SK-N-SH (cell line): ENCODE measurements around the gene AACS. TPM values are rescaled to one million over a fixed set of nuclear protein-coding genes. Genes with fewer than 3 reads are reported as not detected.
"Not testable (repeated sequence)": the region's sequence is repeated elsewhere in the genome, so short reads cannot be mapped to it uniquely, and the experiment has no call there.

Source experiments
- CTCF ChIA-PET: fragments of 300-600, 350-600 bp; formaldehyde crosslinking; extraction: SDS; loops from one replicate; lab custom pipeline; 2021; lab: Yijun Ruan, JAX
- POLR2A ChIA-PET: fragments of 350-600 bp; sonication (Branson Sonifier 250); formaldehyde crosslinking; extraction: SDS; loops from one replicate; lab custom pipeline; 2020; ENCODE audit warnings: antibody characterized with exemption, inconsistent platforms; lab: Yijun Ruan, JAX
- DNase-seq: peaks from one replicate; pipeline ENCODE4 v3.0.0; 2012
- H2AFZ ChIP-seq: fragments of 200-600 bp; sonication (generic); 2 replicates; pipeline ENCODE4 v1.8.1; 2016; ENCODE audit warnings: antibody characterized with exemption, mild to moderate bottlenecking, low read depth
- H3F3A ChIP-seq: fragments of 200-600 bp; sonication (generic); replicated peaks from 2 replicates; pipeline ENCODE3; 2016; ENCODE audit warnings: antibody characterized with exemption, mild to moderate bottlenecking; ENCODE audit not compliant: insufficient read depth
- H3K27ac ChIP-seq, 2 experiments: fragments of 200-500 bp in 1 of 2; fragments of 200-600 bp in 1 of 2; sonication (Bioruptor generic) in 1 of 2; sonication (generic), shearing (Covaris generic) in 1 of 2; 2 replicates each; pipeline versions ENCODE4 v1.5.1 to v1.6.1; 2014 to 2016; ENCODE audit warnings: low read depth in 2 of 2, inconsistent platforms in 1 of 2, low read length in 1 of 2, mild to moderate bottlenecking in 1 of 2, mixed read lengths in 1 of 2
- H3K27me3 ChIP-seq: fragments of 200-600 bp; sonication (generic), shearing (Covaris generic); 2 replicates; pipeline ENCODE4 v1.6.1; 2016; ENCODE audit warnings: mixed run types; ENCODE audit not compliant: insufficient read depth
- H3K36me3 ChIP-seq, 2 experiments: fragments of 200-500 bp in 1 of 2; fragments of 200-600 bp in 1 of 2; sonication (Bioruptor generic) in 1 of 2; sonication (generic) in 1 of 2; replicated peaks in 1 of 2; 2 replicates each; pipeline versions ENCODE3 to v1.5.1; 2014 to 2016; ENCODE audit warnings: low read length in 1 of 2, mild to moderate bottlenecking in 1 of 2; ENCODE audit not compliant: insufficient read depth in 2 of 2, control insufficient read depth in 1 of 2
- H3K4me1 ChIP-seq, 2 experiments: fragments of 200-500 bp in 1 of 2; fragments of 200-600 bp in 1 of 2; sonication (Bioruptor generic) in 1 of 2; sonication (generic), shearing (Covaris generic) in 1 of 2; 2 replicates each; pipeline versions ENCODE4 v1.5.1 to v1.6.1; 2014 to 2016; ENCODE audit warnings: low read depth in 1 of 2, low read length in 1 of 2, mixed run types in 1 of 2; ENCODE audit not compliant: insufficient read depth in 2 of 2, control insufficient read depth in 1 of 2
- H3K4me2 ChIP-seq: fragments of 200-600 bp; sonication (generic), shearing (Covaris generic); 2 replicates; pipeline ENCODE4 v1.6.1; 2017; ENCODE audit warnings: mixed run types
- H3K4me3 ChIP-seq, 2 experiments: fragments of 200-500 bp in 1 of 2; fragments of 200-600 bp in 1 of 2; sonication (Bioruptor generic) in 1 of 2; sonication (generic), shearing (Covaris generic) in 1 of 2; 2 replicates each; pipeline versions ENCODE4 v1.5.1 to v1.8.1; 2014 to 2016; ENCODE audit warnings: low read depth in 2 of 2, inconsistent platforms in 1 of 2, low read length in 1 of 2, mild to moderate bottlenecking in 1 of 2, mixed read lengths in 1 of 2, moderate library complexity in 1 of 2
- H3K79me2 ChIP-seq: fragments of 200-600 bp; sonication (generic); 2 replicates; pipeline ENCODE4 v1.8.1; 2017; ENCODE audit warnings: mild to moderate bottlenecking; ENCODE audit not compliant: insufficient read depth
- H3K9ac ChIP-seq: fragments of 200-600 bp; sonication (generic); 2 replicates; pipeline ENCODE4 v1.6.1; 2017; ENCODE audit warnings: mixed run types
- H3K9me2 ChIP-seq: fragments of 200-600 bp; sonication (generic); 2 replicates; pipeline ENCODE4 v1.6.1; 2017; ENCODE audit warnings: mixed run types
- H3K9me3 ChIP-seq: fragments of 200-600 bp; sonication (generic); 2 replicates; pipeline ENCODE4 v1.6.1; 2017; ENCODE audit warnings: mixed run types, mild to moderate bottlenecking, moderate library complexity
- H4K20me1 ChIP-seq: fragments of 200-600 bp; sonication (generic); 2 replicates; pipeline ENCODE4 v1.6.1; 2017; ENCODE audit warnings: mild to moderate bottlenecking, mixed run types; ENCODE audit not compliant: insufficient read depth
- CHD2 ChIP-seq: fragments of 150-350 bp; IDR thresholded peaks from 2 replicates; pipeline ENCODE4 v1.6.1; 2018; ENCODE audit warnings: low read length; ENCODE audit not compliant: partially characterized antibody
- ELF1 ChIP-seq: IDR thresholded peaks from 2 replicates; pipeline ENCODE4 v1.4.0; 2012
- EP300 ChIP-seq, 2 experiments: IDR thresholded peaks; 2 replicates each; pipeline versions ENCODE4 v1.4.0 to v1.6.1; 2012; ENCODE audit warnings: borderline replicate concordance in 1 of 2, low read depth in 1 of 2, low read length in 1 of 2
- EZH2phosphoT487 ChIP-seq: fragments of 200-600 bp; sonication (generic); IDR thresholded peaks from 2 replicates; pipeline ENCODE4 v1.6.1; 2017; ENCODE audit warnings: low read depth, mixed run types, mild to moderate bottlenecking, antibody characterized with exemption, moderate library complexity, borderline replicate concordance
- FOSL2 ChIP-seq: IDR thresholded peaks from 2 replicates; pipeline ENCODE4 v1.4.0; 2012; ENCODE audit warnings: low read depth, mild to moderate bottlenecking, moderate library complexity, borderline replicate concordance
- FOXJ3 ChIP-seq: sonication (generic); formaldehyde crosslinking; IDR thresholded peaks from 2 replicates; pipeline ENCODE4 v1.5.1; 2020; ENCODE audit warnings: mild to moderate bottlenecking, missing genetic modification reagents
- FOXM1 ChIP-seq: IDR thresholded peaks from 2 replicates; pipeline ENCODE4 v1.4.0; 2012; ENCODE audit warnings: low read depth, mild to moderate bottlenecking
- GATA2 ChIP-seq: sonication (generic); formaldehyde crosslinking; IDR thresholded peaks from 2 replicates; pipeline ENCODE4 v1.5.0; 2020; ENCODE audit warnings: mild to moderate bottlenecking, missing genetic modification reagents
- MEF2A ChIP-seq: IDR thresholded peaks from 2 replicates; pipeline ENCODE4 v1.4.0; 2012; ENCODE audit warnings: low read depth, borderline replicate concordance
- MXI1 ChIP-seq: IDR thresholded peaks from 2 replicates; pipeline ENCODE4 v1.6.1; 2012; ENCODE audit warnings: mild to moderate bottlenecking, low read depth, low read length, improper control_type of control experiment
- NFIC ChIP-seq: IDR thresholded peaks from 2 replicates; pipeline ENCODE4 v1.4.0; 2012; ENCODE audit warnings: borderline replicate concordance
- NRF1 ChIP-seq: IDR thresholded peaks from 2 replicates; pipeline ENCODE4 v1.6.1; 2012; ENCODE audit warnings: low read depth, mild to moderate bottlenecking, low read length
- PBX3 ChIP-seq: IDR thresholded peaks from 2 replicates; pipeline ENCODE4; 2012
- POLR2AphosphoS5 ChIP-seq: IDR thresholded peaks from 2 replicates; pipeline ENCODE4 v1.6.1; 2012; ENCODE audit warnings: low read depth, low read length
- RFX5 ChIP-seq: IDR thresholded peaks from 2 replicates; pipeline ENCODE4 v1.6.1; 2012; ENCODE audit warnings: mild to moderate bottlenecking, improper control_type of control experiment, low read length
- RXRA ChIP-seq: IDR thresholded peaks from 2 replicates; pipeline ENCODE4 v1.4.0; 2012; ENCODE audit warnings: low read depth, mild to moderate bottlenecking, borderline replicate concordance
- SIN3A ChIP-seq: IDR thresholded peaks from 2 replicates; pipeline ENCODE4 v1.6.1; 2012; ENCODE audit warnings: low read depth, mild to moderate bottlenecking, low read length, moderate library complexity, borderline replicate concordance
- SMC3 ChIP-seq: IDR thresholded peaks from 2 replicates; pipeline ENCODE4 v1.6.1; 2012; ENCODE audit warnings: low read depth, low read length, improper control_type of control experiment
- TCF12 ChIP-seq: IDR thresholded peaks from 2 replicates; pipeline ENCODE4 v1.4.0; 2012
- TEAD4 ChIP-seq: IDR thresholded peaks from 2 replicates; pipeline ENCODE4 v1.4.0; 2012; ENCODE audit warnings: mild to moderate bottlenecking, borderline replicate concordance; ENCODE audit not compliant: insufficient read depth
- YY1 ChIP-seq: IDR thresholded peaks from 2 replicates; pipeline ENCODE4 v1.4.0; 2012; ENCODE audit warnings: low read depth, mild to moderate bottlenecking
- WGBS: methylation state at CpG from one replicate; pipeline ENCODE4 v1.1.6; 2017; ENCODE audit warnings: low lambda C conversion rate; 5-methylcytosine and 5-hydroxymethylcytosine counted together
- polyA plus RNA-seq, 3 experiments: library from polyadenylated mRNA; depleted of rRNA; stranded (reverse); fragments of >200 nt; gene quantifications; 2 replicates each; pipeline ENCODE4 v1.2.3, GENCODE V29; 2012
- TF ChIP-seq, protein P1 (sequence below): IDR thresholded peaks from 2 replicates; pipeline ENCODE4 v1.4.0; 2012; ENCODE audit warnings: low read depth

AACS gene
- polyA plus RNA-seq, 1 of the 3 experiments (the other 2 are of a cell fraction) = 17.3 TPM

DNA sequence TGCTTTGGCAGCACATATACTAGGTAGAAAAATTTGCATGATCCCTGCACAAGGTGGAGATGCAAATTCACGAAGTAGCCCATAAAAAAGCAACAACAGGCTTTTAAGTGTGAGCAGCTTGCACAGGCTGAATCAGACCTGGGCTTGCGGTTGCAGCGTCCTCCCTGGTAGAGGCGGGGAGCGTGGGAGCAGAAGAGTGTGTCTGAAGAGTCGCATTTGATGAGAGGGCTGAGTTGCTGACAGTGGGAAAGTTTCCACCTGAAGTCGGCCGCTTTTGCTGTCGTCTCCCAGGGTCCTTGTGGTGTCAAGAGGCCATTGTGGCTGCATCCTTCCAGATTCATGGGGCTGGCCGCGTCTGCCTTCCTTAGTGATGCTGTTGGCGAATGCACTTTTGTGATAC, 6.2 kb downstream of the AACS start:
- CTCF ChIA-PET = interaction anchor here (2.0 kb wide), 1 partner anchor 131 kb away, joined by 8 read pairs; no protein-coding TSS in a partner anchor
- no peaks in the 10 kb centered on the region for H3K9me3 ChIP-seq
- no peaks in the 10 kb centered on the region for H3F3A ChIP-seq
- peaks cover 0 to 8% of the 10 kb centered on the region in 2 experiments; a peak in 1 of 4 replicates for H3K4me1 ChIP-seq
- H4K20me1 ChIP-seq = no peaks in the 10 kb centered on the region
- peaks cover 6% of the 10 kb centered on the region in 2 experiments for H3K36me3 ChIP-seq
- no peak overlapping the region for H3K4me3 ChIP-seq
- no peak overlapping the region for H3K27ac ChIP-seq
- DNase-seq = no peak
- 91% methylated on average over 12 of the region's 12 CpGs for WGBS
- no peak overlapping the region for H3K9ac ChIP-seq
- no peaks in the 10 kb centered on the region for H3K9me2 ChIP-seq
- POLR2A ChIA-PET = interaction anchor here (0.9 kb wide), 1 partner anchor 22 kb away, joined by 4 read pairs; no protein-coding TSS in a partner anchor
- H2AFZ ChIP-seq = no peak overlapping the region
- H3K27me3 ChIP-seq = no peaks in the 10 kb centered on the region
- no peak overlapping the region for H3K4me2 ChIP-seq
- 0 out of 2 replicates have a peak, but pooled peaks cover 3% of the 10 kb centered on the region for H3K79me2 ChIP-seq
- TF ChIP-seq FOXM1 (no peak), NFIC (no peak), CHD2 (no peak), GATA2 (CRISPR knock-in tag) (no peak), RFX5 (no peak), ELF1 (no peak), TEAD4 (no peak), PBX3 (no peak), SMC3 (no peak), TCF12 (no peak), EP300 (IDR thresholded peaks at IDR 0.05; ENCODE audit: borderline replicate concordance in 1 of 2, low read depth in 1 of 2, low read length in 1 of 2) (no peak), RXRA (no peak), NRF1 (no peak), POLR2AphosphoS5 (no peak)
- TF ChIP-seq, protein P1, sequence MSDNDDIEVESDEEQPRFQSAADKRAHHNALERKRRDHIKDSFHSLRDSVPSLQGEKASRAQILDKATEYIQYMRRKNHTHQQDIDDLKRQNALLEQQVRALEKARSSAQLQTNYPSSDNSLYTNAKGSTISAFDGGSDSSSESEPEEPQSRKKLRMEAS = no peak

DNA sequence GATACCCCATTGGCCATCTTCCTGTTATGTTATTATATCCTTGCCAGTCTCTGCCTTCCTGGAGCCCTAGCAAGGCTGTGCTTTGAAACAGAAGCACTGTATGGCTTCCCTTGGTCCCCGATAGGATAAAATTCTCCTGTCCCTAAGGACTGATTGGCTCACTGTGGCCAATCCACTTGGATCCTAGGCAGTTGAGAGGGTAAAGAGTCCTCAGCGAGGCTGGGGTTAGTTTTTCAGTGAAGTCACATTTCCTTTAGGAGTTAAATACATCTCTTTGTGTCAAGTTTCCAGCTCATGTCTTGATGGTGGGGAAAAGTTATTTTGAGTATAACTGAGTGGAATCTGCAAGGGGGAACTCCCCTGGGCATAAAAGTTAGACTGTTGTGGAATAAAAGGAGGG, 7.3 kb downstream of the AACS start:
- CTCF ChIA-PET = no interaction called here
- WGBS = 100% methylated on average over 2 of the region's 2 CpGs

DNA sequence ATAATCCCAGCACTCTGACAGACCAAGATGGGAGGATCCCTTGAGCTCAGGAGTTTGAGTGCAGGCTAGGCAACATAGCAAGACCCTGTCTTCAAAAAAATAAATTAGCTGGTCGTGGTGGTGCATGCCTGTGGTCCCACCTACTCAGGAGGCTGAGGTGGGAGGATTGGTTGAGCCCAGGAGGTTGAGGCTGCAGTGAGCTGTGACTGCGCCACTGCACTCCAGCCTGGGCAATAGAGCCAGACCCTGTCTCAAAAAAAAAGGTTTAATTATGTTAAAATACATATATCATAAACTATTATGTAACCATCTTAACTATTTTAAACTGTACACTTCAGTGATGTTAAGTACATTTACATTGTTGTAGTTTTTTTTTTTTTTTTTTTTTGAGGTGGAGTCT, 9.1 kb downstream of the AACS start:
- H3K27ac ChIP-seq, H3K79me2 ChIP-seq, H3F3A ChIP-seq, H3K4me2 ChIP-seq, H3K4me1 ChIP-seq, POLR2A ChIA-PET, H3K4me3 ChIP-seq, H3K27me3 ChIP-seq, H4K20me1 ChIP-seq, H2AFZ ChIP-seq, H3K9me2 ChIP-seq, H3K9me3 ChIP-seq, CTCF ChIA-PET, DNase-seq, H3K9ac ChIP-seq: not testable (repeated sequence)
- peaks cover 8 to 15% of the 10 kb centered on the region in 2 experiments for H3K36me3 ChIP-seq
- WGBS = 70% methylated on average over 2 of the region's 2 CpGs

More for the DNA sequence above, 7.3 kb downstream of the AACS start:
- H3K36me3 ChIP-seq = peaks cover 8 to 13% of the 10 kb centered on the region in 2 experiments
- no peak overlapping the region for H3K27ac ChIP-seq
- DNase-seq = no peak
- H3K4me1 ChIP-seq = no peaks in the 10 kb centered on the region; a peak in 1 of 4 replicates
- H3K79me2 ChIP-seq = 0 out of 2 replicates have a peak, but pooled peaks cover 3% of the 10 kb centered on the region
- H3K9me2 ChIP-seq = no peaks in the 10 kb centered on the region
- no peak overlapping the region for H3K4me2 ChIP-seq
- POLR2A ChIA-PET = no interaction called here
- no peak overlapping the region for H2AFZ ChIP-seq
- no peaks in the 10 kb centered on the region for H3K27me3 ChIP-seq
- H3K4me3 ChIP-seq = no peak overlapping the region
- no peaks in the 10 kb centered on the region for H3K9me3 ChIP-seq
- H4K20me1 ChIP-seq = no peaks in the 10 kb centered on the region
- H3F3A ChIP-seq = no peaks in the 10 kb centered on the region
- H3K9ac ChIP-seq = no peak overlapping the region
- TF ChIP-seq POLR2AphosphoS5 (no peak), SIN3A (no peak), MXI1 (no peak), GATA2 (CRISPR knock-in tag) (no peak), EZH2phosphoT487 (no peak), SMC3 (no peak), MEF2A (no peak), FOXJ3 (CRISPR knock-in tag) (no peak), FOXM1 (no peak), YY1 (no peak), FOSL2 (no peak)
